ENCODE measurements around the gene SYNE3.

SYNE3 gene

GRCh38 chr14:95503365-95504134 lies 12.9 kb downstream of the SYNE3 start:
- DNase-seq, result no peak

DNA sequence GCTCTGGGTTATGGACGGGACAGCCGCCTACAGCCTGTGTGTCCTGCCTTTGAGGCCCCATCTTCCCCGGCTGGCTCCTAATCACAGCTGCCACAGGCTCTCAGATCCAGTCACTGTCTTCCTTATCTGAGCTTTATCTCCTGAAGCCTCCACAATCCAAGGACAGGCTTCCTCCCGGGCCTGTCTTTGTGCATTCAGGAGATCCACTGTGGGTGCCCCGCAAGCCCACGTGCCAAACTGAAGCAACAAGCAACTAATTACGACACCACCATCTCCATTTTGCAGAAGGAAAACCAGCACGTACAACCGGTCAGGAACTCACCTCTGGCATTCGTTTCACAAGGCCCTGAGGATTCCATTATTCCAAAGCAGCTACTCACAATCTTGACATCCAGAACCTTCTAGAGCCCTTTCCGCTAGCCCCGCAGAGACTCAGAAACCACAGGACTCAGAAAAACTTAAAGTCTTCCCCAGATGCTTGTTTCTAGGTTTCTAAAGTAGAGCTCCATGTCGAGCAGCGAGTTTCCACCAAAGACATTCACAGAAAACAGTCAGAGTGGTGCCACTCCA lies 14.0 kb downstream of the SYNE3 start:
- DNase-seq, result no peak

DNA sequence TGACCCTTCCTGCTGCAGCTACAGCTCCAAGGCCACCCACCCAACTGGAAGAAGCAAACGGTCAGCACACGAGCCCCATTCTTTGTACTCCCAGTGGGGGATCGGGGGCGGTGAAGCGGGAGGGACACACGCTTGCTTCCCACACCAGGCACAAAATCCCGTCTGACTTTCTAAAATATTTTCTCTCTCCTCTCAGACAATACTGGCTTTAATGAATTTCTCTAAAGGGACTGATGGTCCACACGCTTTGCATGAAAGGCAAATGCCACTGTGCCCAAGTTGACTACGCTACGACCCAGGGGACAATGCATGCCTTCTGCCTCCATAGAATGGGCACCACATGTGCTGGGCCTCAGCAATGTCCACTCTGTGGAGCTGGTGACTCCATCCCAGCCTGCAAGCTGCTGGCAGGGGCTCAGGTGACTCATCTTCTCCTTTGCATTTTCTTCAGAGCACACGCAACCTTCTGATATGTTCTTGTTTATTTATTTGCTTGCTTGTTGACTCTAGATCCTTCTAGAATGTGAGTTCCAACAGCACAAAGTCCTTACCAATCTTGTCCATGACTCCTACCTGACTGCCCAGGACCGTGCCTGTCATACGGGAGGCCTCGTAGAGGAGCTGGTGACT lies 15.6 kb downstream of the SYNE3 start:
- no peak for DNase-seq

GRCh38 chr14:95500201-95500681 lies 16.2 kb downstream of the SYNE3 start:
- no peak for DNase-seq

DNA sequence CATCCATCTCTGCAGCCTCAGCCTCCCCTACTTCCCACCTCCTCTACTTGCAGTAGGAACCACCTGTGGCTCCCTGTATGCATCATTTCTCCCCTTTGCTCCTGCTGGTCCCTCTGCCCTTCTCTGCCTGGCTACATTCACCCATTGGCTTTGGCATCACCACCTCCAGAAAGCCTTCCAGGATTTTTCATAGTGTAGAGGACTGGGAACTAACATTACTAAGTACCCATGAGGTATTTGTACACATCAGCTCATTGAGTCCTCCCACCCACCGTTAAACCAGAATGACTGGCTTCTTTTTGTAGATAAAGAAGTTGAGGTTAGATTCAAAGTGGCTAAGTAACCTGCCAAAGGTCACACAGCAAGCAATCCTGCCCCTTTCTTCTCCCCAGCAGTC lies 17.1 kb downstream of the SYNE3 start:
- DNase-seq, result no peak

- DNase-seq, result no peak
Measured at GRCh38 chr14:95498622-95499353, 17.7 kb downstream of the SYNE3 start.

GRCh38 chr14:95497561-95498011 lies 18.9 kb downstream of the SYNE3 start:
- DNase-seq, result no peak

GRCh38 chr14:95496690-95497259 lies 19.7 kb downstream of the SYNE3 start:
- no peak for DNase-seq

- no peak for DNase-seq
Measured at GRCh38 chr14:95496111-95496681, 20.3 kb downstream of the SYNE3 start.

GRCh38 chr14:95495538-95496025 lies 20.9 kb downstream of the SYNE3 start:
- DNase-seq, result no peak

- DNase-seq, result no peak
Measured at GRCh38 chr14:95495076-95495475, 21.4 kb downstream of the SYNE3 start.

- no peak for DNase-seq
Measured at GRCh38 chr14:95494456-95494855, 22.0 kb downstream of the SYNE3 start.

DNA sequence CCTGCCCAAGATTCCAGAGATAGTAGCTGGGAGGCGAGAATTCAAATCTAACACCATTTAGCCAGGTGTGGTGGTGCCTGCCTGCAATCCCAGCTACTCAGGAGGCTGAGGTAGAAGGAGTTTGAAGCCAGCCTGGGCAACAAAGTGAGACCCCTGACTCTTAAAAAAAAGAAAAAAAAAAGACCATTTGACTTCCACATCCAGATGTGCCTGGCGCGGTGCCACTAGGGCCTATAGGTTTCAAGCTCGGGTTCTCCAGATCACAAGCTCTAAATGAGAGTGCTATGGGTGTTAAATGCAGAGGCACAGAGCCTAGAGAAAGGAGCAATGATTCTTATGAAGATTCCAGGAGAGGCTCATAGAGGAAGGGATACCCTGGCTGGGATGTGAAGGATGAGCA lies 22.5 kb downstream of the SYNE3 start:
- no peak for DNase-seq

GRCh38 chr14:95493503-95493902 lies 22.9 kb downstream of the SYNE3 start:
- no peak for DNase-seq

DNA sequence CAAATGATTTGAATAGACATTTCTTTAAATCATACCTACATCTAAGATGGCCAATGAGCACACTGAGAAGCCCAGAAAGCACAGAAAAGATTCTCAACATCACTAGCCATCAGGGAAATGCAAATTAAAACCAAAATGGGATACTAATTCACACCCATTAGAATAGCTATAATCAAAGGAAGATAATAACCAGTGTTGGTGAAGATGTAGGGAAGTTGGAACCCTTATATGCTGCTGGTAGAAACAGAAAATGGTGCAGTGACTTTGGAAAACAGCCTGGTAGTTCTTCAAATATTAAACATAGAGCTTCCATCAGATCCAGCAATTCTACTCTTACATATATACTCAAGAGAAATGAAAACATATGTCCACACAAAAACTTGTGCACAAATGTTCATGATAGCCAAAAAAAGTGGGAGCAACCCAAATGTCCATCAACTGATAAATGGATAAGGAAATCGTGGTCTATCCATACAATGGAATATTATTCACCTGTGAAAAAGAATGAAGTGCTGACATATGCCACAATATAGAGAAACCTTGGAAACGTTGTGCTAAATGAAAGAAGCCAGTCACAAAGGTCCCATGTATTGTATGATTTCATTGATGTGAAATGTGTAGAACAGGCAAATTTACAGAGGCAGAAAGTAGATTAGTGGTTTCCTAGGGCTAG lies 24.4 kb downstream of the SYNE3 start:
- DNase-seq, result no peak

DNA sequence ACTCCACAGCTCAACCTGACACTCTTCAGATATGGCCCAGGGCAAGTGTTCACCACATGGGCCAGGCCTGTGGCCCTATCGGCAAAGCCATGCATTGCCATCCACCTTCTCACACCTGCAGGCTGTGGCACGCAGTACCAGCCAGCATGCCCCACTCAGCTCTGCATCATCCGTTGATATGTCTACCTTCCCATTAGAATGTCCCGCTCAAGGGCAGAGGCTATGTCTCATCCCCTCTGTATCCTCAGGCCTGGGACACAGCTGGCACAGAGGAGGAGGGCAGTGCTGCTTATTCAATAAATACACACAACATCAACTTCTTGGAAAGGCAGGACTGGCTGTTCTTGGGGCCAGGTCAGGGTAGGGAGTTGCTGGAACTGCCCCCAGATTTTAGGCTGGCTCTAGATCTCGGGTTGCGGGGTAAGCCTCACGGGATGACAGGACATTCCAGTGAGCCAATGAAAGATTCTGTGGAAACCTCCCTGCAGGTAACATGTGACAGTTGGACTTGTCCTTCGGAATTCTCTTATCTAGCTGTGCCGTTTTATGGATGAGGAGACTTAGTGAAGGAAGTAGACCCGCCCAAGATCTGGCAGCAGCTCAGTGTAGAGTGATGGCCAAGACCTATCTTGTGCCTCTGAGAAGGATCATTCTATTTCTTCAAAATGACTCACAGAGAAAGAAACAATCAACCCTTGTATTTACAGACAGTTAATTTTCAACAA lies 25.6 kb downstream of the SYNE3 start:
- no peak for DNase-seq

DNA sequence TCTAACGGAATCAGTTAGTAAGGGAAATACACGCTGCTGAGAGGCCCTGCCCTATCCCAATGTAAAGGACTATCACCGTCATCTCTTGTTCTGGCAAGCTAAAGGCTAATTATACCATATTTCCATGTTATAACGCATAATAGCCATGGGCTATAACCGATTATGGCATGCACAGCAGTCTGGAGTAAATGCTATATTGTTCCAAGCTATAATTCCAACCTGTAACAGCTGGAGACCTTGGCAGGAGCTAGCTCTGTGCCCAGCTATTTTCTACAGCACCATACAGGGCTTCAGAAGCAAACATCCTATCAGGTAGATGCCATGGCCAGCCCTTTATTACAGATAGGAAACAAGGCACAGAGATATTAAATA lies 26.3 kb downstream of the SYNE3 start:
- no peak for DNase-seq

DNA sequence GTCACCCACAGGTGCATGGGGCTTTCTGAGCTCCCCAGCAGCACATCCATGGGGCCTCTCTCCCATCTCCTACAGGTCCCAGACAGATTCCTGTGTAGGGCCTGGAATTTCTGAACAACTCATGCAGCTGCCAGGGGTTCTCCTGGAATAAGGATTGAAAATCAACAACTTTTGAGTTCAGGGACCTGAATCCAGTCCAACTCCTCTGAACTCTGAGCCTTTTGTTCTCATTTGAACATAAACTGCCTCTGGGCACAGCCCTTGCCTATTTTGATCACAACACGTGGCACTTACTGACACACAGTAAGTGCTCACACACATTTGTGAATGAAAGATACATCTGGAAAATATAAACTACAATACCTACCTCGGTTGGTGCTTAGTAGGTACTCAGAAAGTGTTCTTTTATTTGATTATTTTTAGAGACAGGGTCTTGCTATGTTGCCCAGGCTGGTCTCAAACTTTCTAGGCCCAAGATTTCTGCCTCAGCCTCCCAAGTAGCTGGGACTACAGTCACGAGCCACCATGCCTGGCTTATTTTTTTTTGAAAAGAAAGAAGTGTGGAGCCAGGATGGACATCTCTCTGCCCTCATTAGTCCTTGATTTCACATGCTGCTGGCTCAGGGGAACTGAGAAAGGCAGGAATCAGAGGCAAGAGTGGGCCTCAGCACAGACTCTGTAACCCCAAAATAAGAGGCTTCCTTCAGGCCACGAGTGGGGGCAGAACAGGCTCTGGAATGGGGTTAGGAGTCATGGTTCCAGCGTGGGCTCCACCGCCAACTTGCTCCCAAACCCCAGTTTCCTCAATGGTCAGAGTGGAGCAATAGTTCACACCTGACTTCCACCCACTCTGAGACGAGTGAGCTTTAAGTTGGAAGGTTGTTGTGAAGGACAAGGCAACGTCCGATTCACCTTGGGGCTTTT lies 27.0 kb downstream of the SYNE3 start:
- DNase-seq, result no peak

DNA sequence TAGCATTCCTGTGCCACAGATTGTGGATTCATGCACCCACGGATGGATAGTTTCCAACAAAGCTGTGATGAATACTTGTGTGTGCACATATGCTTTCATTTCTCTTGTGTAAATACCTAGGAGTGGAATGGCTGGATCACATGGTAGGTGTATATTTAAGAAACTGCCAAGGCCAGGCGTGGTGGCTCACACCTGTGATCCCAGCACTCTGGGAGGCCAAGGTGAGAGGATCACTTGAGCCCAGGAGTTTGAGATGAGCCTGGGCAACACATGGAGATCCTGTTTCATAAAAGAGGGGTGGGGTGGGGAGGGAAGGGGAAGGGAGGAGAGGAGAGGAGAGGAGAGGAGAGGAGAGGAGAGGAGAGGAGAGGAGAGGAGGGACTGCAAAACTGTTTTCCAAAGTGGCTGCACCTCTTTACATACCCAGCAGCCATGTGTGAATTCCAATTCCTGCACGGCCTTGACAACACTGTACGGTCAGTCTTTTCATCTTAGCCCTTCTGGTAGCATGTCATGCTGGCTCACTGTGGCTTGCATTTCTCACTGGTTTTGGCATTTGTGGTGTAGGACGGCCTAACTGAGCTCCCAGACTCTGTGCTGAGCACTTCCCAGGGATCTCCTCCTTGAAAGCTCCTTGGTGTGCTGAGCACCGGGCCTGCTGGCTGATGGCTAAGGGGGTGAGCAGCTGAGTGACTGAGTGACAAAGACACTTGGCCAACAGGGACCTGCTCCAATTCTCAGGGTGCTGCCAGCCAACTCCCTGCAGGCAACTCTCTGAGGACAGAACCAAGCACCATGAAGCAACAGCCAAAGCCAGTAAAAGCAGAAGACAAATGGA lies 27.9 kb downstream of the SYNE3 start:
- no peak for DNase-seq

Measured in kidney glomerular epithelial cell (primary cell).